Endothelial cell (in vitro differentiated cells): ENCODE data around the gene IL1RAPL1. TPM values are rescaled to one million over a fixed set of nuclear protein-coding genes. Genes with fewer than 3 reads are reported as not detected.
A peak's percentile ranks its signal among the peaks of the same experiment; 100 is the strongest.

Source experiments
- DNase-seq: peaks from one replicate; pipeline ENCODE4 v3.0.0; 2021; ENCODE audit warnings: low spot score
- H3K27ac Mint-ChIP-seq: one replicate; pipeline ENCODE4 v1.8.0; 2021; ENCODE audit warnings: mixed read lengths, inconsistent platforms; ENCODE audit not compliant: unreplicated experiment
- H3K27me3 Mint-ChIP-seq: one replicate; pipeline ENCODE4 v1.8.0; 2021; ENCODE audit warnings: mild to moderate bottlenecking, moderate library complexity, mixed read lengths, inconsistent platforms; ENCODE audit not compliant: unreplicated experiment
- H3K36me3 Mint-ChIP-seq: one replicate; pipeline ENCODE4 v1.8.0; 2021; ENCODE audit warnings: mild to moderate bottlenecking, low read depth, mixed read lengths, inconsistent platforms; ENCODE audit not compliant: unreplicated experiment
- H3K4me1 Mint-ChIP-seq: one replicate; pipeline ENCODE4 v1.8.0; 2021; ENCODE audit warnings: mild to moderate bottlenecking, mixed read lengths, inconsistent platforms; ENCODE audit not compliant: unreplicated experiment
- H3K4me3 Mint-ChIP-seq: one replicate; pipeline ENCODE4 v1.8.0; 2021; ENCODE audit warnings: mild to moderate bottlenecking, mixed read lengths, inconsistent platforms; ENCODE audit not compliant: unreplicated experiment
- H3K9me3 Mint-ChIP-seq: one replicate; pipeline ENCODE4 v1.8.0; 2021; ENCODE audit warnings: mixed read lengths, inconsistent platforms; ENCODE audit not compliant: unreplicated experiment
- total RNA-seq: library from RNA; stranded (reverse); fragmentation: NEBNext Ultra II Directional; extraction: Animal tissue kit (Norgen Biotek cat#: 25700); gene quantifications from one replicate; pipeline ENCODE4 v1.2.1, GENCODE V29; 2021; ENCODE audit not compliant: unreplicated experiment
- TF ChIP-seq, protein P1 (sequence below): fragments of 200-600 bp; sonication (generic); IDR thresholded peaks from one replicate; pipeline ENCODE4 v1.5.0; 2021; ENCODE audit warnings: antibody characterized with exemption; ENCODE audit not compliant: unreplicated experiment

Gene IL1RAPL1
- total RNA-seq, 1 donor from 2014 or later = 0.18 TPM

DNA sequence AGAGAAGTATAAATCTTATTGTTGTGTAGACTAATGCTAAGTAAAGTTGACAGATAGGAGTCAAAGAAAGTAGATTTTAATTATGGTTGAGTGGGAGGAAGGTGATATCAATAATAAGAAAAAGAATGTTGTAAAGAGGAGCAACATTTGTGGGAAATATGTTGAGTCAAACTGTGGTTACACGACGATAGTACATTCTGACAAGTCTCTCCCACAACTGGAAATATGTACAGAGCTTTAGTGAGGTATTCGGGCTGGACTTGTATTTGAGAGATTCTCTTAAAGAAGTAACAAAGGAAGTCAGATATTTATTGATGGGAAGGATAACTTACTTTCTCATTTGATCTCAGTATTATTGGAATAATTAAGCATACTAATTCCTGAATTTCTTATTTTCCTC lies 1102.8 kb downstream of the IL1RAPL1 start:
- no peak overlapping the region for H3K4me3 Mint-ChIP-seq
- TF ChIP-seq, protein P1, sequence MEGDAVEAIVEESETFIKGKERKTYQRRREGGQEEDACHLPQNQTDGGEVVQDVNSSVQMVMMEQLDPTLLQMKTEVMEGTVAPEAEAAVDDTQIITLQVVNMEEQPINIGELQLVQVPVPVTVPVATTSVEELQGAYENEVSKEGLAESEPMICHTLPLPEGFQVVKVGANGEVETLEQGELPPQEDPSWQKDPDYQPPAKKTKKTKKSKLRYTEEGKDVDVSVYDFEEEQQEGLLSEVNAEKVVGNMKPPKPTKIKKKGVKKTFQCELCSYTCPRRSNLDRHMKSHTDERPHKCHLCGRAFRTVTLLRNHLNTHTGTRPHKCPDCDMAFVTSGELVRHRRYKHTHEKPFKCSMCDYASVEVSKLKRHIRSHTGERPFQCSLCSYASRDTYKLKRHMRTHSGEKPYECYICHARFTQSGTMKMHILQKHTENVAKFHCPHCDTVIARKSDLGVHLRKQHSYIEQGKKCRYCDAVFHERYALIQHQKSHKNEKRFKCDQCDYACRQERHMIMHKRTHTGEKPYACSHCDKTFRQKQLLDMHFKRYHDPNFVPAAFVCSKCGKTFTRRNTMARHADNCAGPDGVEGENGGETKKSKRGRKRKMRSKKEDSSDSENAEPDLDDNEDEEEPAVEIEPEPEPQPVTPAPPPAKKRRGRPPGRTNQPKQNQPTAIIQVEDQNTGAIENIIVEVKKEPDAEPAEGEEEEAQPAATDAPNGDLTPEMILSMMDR = no peak
- no peaks in the 10 kb centered on the region for H3K4me1 Mint-ChIP-seq
- H3K27ac Mint-ChIP-seq = no peak overlapping the region
- no peak for DNase-seq
- no peaks in the 10 kb centered on the region for H3K9me3 Mint-ChIP-seq
- no peaks in the 10 kb centered on the region for H3K36me3 Mint-ChIP-seq
- no peaks in the 10 kb centered on the region for H3K27me3 Mint-ChIP-seq

DNA sequence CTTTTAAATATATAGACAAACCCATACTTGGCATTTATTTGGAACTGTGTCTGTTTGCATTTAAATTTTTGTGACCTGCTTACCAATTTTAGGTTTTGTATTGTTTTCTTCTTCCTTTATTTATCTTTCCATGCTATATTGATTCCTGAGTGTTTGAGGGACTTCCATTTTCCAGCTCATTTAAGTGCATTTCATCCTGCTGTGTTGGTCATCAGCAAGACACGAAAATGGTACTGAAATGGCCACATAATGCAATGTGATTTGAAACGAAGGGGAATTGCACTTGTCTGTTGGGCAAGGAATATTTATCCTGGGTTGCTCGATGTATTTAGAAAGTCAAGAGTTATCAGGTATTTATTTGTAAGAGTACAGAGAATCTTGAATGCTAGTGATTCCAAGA lies 1103.8 kb downstream of the IL1RAPL1 start:
- Mint-ChIP-seq H3K36me3 (no peaks in the 10 kb centered on the region), H3K27me3 (no peaks in the 10 kb centered on the region), H3K9me3 (no peaks in the 10 kb centered on the region), H3K4me1 (no peaks in the 10 kb centered on the region), H3K4me3 (no peak overlapping the region), H3K27ac (no peak overlapping the region)
- TF ChIP-seq, protein P1 = no peak
- DNase-seq = no peak

DNA sequence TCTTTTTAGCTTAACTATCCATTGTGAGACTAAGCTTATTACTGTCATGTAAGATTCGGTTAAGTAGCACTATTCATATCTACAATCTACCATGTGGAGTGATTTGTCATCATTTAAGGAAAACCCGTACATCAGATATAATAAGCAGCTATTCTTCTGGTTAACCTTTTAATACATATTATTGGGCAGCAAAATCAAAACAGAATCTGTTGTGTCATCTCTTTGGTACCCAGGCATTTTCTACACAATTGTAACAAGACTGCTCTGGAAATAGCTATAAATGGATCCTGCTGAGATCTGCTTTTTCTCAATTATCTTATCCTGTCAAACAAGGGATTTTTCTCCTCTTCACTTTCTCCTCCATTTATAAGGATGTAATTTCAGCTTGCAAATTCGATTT lies 1106.7 kb downstream of the IL1RAPL1 start:
- H3K9me3 Mint-ChIP-seq = no peaks in the 10 kb centered on the region
- TF ChIP-seq, protein P1 = no peak
- DNase-seq = no peak
- H3K36me3 Mint-ChIP-seq = no peaks in the 10 kb centered on the region
- no peaks in the 10 kb centered on the region for H3K27me3 Mint-ChIP-seq
- no peak overlapping the region for H3K4me3 Mint-ChIP-seq
- no peaks in the 10 kb centered on the region for H3K4me1 Mint-ChIP-seq
- H3K27ac Mint-ChIP-seq = no peak overlapping the region

DNA sequence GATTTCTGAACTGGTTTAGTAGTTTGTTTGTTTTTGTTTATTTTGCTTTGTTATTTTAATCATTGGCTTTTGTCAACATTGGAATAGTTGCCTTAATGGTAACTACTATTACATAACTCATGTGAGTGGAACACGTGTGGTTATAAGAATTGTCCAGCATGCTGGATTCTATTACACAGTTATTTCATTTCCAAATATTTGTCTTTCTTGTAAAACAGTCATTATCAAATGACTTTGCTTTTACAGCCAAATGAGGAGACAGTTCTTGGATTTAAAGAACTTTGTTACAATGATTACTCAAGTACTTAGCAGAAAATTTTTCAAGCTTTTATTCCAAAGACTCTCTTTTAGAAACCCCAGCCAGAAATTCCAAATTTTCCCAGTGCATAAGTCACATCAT lies 1112.0 kb downstream of the IL1RAPL1 start:
- TF ChIP-seq, protein P1 = no peak
- no peaks in the 10 kb centered on the region for H3K4me1 Mint-ChIP-seq

DNA sequence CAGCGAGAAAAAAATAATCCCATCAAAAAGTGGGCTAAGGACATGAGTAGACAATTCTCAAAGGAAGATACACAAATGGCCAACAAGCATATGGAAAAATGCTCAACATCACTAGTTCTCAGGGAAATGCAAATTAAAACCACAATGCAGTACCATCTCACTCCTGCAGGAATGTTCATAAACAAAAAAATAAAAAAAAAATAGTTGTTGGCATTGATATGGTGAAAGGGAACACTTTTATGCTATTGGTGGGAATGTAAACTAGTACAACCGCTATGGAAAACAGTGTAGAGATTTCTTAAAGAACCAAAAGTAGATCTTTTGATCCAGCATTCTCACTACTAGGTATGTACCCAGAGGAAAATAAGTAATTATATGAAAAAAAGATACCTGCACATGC lies 1119.8 kb downstream of the IL1RAPL1 start:
- H3K4me1 Mint-ChIP-seq = no peaks in the 10 kb centered on the region
- no peak for DNase-seq
- no peaks in the 10 kb centered on the region for H3K36me3 Mint-ChIP-seq
- no peaks in the 10 kb centered on the region for H3K27me3 Mint-ChIP-seq
- TF ChIP-seq, protein P1 = peak; percentile 27
- no peaks in the 10 kb centered on the region for H3K9me3 Mint-ChIP-seq
- H3K4me3 Mint-ChIP-seq = no peak overlapping the region
- no peak overlapping the region for H3K27ac Mint-ChIP-seq

More for the DNA sequence above, 1112.0 kb downstream of the IL1RAPL1 start:
- no peaks in the 10 kb centered on the region for H3K27me3 Mint-ChIP-seq
- no peak overlapping the region for H3K4me3 Mint-ChIP-seq
- H3K9me3 Mint-ChIP-seq = no peaks in the 10 kb centered on the region
- no peak for DNase-seq
- H3K27ac Mint-ChIP-seq = no peak overlapping the region
- H3K36me3 Mint-ChIP-seq = no peaks in the 10 kb centered on the region
